Activated T-helper 1 cell treated with anti-CD3 and anti-CD28 coated beads, Interleukin-12 subunit alpha, Interleukin-12 subunit beta, Interleukin-2, Interleukin-4 antibody, amounts not matched to agents 30 ng/mL and 10 ng/mL and 1 ng/mL, durations not matched to agents 14 hours and 24 hours and 36 hours (primary cell): ENCODE data around the gene ANKRD22. TPM values are rescaled to one million over a fixed set of nuclear protein-coding genes. Genes with fewer than 3 reads are reported as not detected.
"Not testable (repeated sequence)": the region's sequence is repeated elsewhere in the genome, so short reads cannot be mapped to it uniquely, and the experiment has no call there.

Source experiments
- DNase-seq: peaks from one replicate; pipeline ENCODE4 v3.0.0; 2021; ENCODE audit warnings: low spot score
- H3K27ac Mint-ChIP-seq: one replicate; pipeline ENCODE4 v1.8.0; 2021; ENCODE audit warnings: mild to moderate bottlenecking, mixed read lengths
- H3K27me3 Mint-ChIP-seq: one replicate; pipeline ENCODE4 v1.8.0; 2022; ENCODE audit warnings: mild to moderate bottlenecking, moderate library complexity, mixed read lengths; ENCODE audit not compliant: insufficient read depth
- H3K36me3 Mint-ChIP-seq: one replicate; pipeline ENCODE4 v1.8.0; 2021; ENCODE audit warnings: low read depth, mixed read lengths
- H3K4me1 Mint-ChIP-seq: one replicate; pipeline ENCODE4 v1.8.0; 2021; ENCODE audit warnings: low read depth, mixed read lengths
- H3K4me3 Mint-ChIP-seq: one replicate; pipeline ENCODE4 v1.8.0; 2021; ENCODE audit warnings: mild to moderate bottlenecking, moderate library complexity, mixed read lengths
- H3K9me3 Mint-ChIP-seq: one replicate; pipeline ENCODE4 v1.8.0; 2021; ENCODE audit warnings: mixed read lengths
- intact Hi-C: fragments of 100-400 bp; cut with micrococcal nuclease; formaldehyde crosslinking; loops from one replicate; pipeline ENCODE4 v1.15.1; 2024
- total RNA-seq: library from RNA; stranded (reverse); gene quantifications from 2 replicates; pipeline ENCODE4 v1.2.3, GENCODE V29; 2022

ANKRD22 gene
- total RNA-seq, 1 donor from 2014 or later, result 0.16 TPM

DNA sequence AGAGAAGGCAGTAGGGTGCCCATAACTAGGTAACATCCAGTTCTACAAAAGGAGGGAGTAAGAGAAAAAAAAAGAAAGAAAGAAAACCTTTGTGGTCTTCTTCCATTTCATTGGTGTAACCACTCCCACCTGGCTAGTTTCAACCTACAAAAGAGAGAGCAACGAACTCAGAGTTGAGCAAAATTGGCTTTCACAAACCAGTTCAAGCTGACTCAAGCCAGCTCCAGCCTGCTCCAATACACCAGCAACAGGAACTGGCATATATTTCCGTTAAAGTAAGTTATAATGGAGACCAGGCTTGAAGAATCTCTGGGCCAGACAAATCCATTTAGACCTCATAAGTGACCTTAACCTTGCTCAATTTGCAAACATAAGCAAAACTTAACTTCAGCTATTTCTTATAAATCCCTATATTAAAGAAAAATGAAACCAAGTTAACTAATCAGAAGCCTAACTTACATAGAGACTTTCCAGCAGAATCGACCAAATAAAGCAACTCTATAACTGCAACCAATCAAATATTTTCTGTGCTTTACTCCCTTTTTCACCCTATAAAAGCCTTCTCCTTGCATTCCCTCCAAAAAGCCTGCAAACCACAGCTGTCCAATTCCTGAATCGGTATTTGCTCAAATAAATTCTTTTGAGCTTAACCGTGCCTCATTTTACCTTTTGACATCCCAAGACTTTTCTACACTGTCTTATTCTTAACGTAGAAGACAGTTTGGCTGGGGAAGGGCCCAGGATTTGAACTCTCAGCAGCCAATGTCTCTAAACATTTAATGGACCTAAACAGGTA, 10.1 kb downstream of the ANKRD22 start:
- DNase-seq, result no peak

GRCh38 chr10:88840881-88841280, 10.8 kb downstream of the ANKRD22 start:
- DNase-seq, result no peak
- peaks cover 9% of the 10 kb centered on the region for H3K27me3 Mint-ChIP-seq
- no peak overlapping the region for H3K4me3 Mint-ChIP-seq
- H3K36me3 Mint-ChIP-seq, result no peaks in the 10 kb centered on the region
- H3K9me3 Mint-ChIP-seq, result no peaks in the 10 kb centered on the region
- intact Hi-C loops, result no loop called here
- no peak overlapping the region for H3K27ac Mint-ChIP-seq
- peaks cover 10% of the 10 kb centered on the region for H3K4me1 Mint-ChIP-seq

More for the DNA sequence above, 10.1 kb downstream of the ANKRD22 start:
- Mint-ChIP-seq H3K4me3 (no peak overlapping the region), H3K27ac (no peak overlapping the region), H3K27me3 (peaks cover 9% of the 10 kb centered on the region), H3K9me3 (no peaks in the 10 kb centered on the region), H3K4me1 (peaks cover 10% of the 10 kb centered on the region), H3K36me3 (no peaks in the 10 kb centered on the region)
- intact Hi-C loops, result no loop called here

DNA sequence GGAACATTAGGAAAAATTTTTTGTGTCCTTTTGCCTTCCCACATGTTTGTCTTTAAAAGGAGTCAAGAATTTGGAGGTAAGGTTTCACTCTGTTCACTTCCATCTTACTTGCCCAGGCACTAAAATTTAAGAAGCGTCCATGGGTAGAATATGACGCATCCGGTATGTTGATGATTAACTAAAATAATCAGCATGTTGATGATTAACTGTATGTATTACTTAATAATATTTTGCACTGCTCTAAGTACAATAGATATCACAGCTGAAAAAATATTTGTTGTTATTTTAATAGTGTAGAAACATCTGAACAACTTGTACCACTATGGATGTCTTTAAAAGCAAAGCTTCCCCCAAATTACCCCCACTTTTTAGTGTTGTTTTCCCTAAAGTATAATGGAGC, 11.5 kb downstream of the ANKRD22 start:
- Mint-ChIP-seq H3K4me3 (no peak overlapping the region), H3K36me3 (no peaks in the 10 kb centered on the region), H3K4me1 (peaks cover 10% of the 10 kb centered on the region), H3K27me3 (peaks cover 9% of the 10 kb centered on the region), H3K9me3 (no peaks in the 10 kb centered on the region), H3K27ac (no peak overlapping the region)
- DNase-seq, result no peak
- intact Hi-C loops, result no loop called here

DNA sequence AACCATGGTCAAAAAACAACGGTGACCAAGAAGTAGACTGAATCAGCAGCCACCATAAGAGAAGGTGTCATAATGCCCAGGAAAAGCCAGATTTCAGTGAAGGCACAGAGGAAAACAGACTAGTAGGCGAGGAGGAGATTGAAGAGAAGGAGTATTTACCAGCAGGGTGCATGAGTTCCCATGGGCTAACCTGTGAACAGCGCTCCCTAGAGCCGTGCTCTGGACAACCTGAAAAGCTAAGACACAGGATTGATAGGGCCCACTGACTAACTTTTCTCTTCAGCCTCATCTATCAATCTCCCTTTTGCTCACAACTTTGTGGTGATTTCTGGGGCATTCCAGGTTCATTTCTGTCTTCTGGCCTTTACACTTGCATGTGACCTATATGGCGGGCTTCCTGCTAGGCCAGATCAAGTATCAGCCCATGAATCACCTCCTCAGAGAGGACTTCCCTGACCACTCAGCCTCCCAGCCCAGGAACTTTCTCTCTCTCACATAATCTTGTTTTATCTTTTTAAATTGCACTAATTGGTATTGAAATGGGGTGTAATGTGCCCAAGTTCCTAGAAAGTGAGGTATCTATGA, 12.8 kb downstream of the ANKRD22 start:
- Mint-ChIP-seq H3K4me1 (peaks cover 13% of the 10 kb centered on the region), H3K27me3 (peaks cover 7% of the 10 kb centered on the region), H3K36me3 (no peaks in the 10 kb centered on the region), H3K9me3 (no peaks in the 10 kb centered on the region), H3K4me3 (no peak overlapping the region), H3K27ac (no peak overlapping the region)
- intact Hi-C loops, result no loop called here
- DNase-seq, result no peak

- H3K36me3 Mint-ChIP-seq, DNase-seq, H3K9me3 Mint-ChIP-seq, intact Hi-C loops, H3K27ac Mint-ChIP-seq, H3K27me3 Mint-ChIP-seq, H3K4me3 Mint-ChIP-seq: not testable (repeated sequence)
- peaks cover 25% of the 10 kb centered on the region for H3K4me1 Mint-ChIP-seq
These were observed 14.0 kb downstream of the ANKRD22 start for GRCh38 chr10:88837632-88838031.

GRCh38 chr10:88835910-88836221, 15.8 kb downstream of the ANKRD22 start:
- Mint-ChIP-seq H3K4me3 (no peak overlapping the region), H3K9me3 (no peaks in the 10 kb centered on the region), H3K36me3 (no peaks in the 10 kb centered on the region), H3K4me1 (peaks cover 29% of the 10 kb centered on the region), H3K27me3 (no peaks in the 10 kb centered on the region), H3K27ac (no peak overlapping the region)
- intact Hi-C loops, result loop anchor here (1.0 to 2.0 kb wide), 8 partner anchors 11 to 375 kb away; partner anchors contain the start of genes FAS and STAMBPL1
- DNase-seq, result no peak

DNA sequence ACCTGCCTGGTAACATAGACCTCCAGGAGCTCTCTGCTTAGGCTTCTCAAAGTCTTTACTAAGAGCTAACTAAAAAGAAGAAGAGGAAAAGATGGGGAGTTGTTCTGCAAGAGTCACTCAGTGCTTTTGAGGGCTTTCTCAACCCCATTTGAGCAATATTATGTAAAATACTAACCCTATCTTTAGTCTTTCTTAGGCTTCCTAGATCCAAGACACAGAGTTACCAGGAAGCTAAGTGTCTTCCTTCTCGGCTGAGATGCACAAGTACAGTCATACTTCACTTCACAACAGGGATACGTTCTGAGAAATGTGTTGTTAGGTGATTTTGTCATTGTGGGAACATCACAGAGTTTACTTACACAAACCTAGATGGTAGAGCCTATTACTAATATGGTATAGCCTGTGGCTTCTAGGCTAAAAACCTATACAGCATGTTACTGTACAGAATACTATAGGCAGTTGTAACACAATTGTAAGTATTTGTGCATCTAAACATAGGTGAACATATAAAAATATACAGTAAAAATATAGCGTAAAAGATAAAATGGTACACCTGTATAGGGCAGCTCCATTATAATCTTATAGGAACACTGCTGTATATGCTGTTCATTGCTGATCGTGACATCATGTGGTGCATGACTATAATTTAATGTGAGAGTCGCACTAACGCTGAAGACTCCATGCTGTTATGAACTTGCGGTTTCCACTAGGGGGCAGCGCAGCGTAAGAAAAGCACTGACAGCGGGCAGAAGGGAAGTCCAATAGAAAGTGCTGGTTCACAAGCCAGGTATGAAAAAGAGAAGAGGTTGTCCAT, 16.3 kb downstream of the ANKRD22 start:
- Mint-ChIP-seq H3K9me3 (no peaks in the 10 kb centered on the region), H3K27me3 (no peaks in the 10 kb centered on the region), H3K27ac (no peak overlapping the region), H3K4me3 (no peak overlapping the region), H3K36me3 (no peaks in the 10 kb centered on the region), H3K4me1 (peaks cover 33% of the 10 kb centered on the region)
- intact Hi-C loops, result loop anchor here (1.0 to 2.0 kb wide), 8 partner anchors 10 to 375 kb away; partner anchors contain the start of genes FAS and STAMBPL1
- DNase-seq, result peak; percentile 81

DNA sequence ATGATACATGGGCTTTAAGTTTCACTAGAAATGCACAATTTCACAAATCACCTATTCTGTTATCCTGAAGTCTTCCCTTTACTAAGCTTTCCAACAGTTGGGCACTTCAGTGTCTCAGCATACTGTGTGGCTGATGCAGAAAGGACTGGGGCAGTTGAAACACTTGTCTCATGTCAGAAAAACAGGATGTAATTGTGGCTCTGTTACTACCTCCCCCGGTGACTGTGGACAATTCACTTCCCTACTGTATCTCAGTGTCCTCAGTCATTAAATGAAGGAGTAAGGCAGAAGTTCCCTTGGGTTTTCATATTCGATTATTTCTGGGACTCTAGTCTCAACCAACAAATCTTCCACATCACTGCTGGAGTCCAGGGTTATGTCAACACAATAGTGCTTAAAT, 17.9 kb downstream of the ANKRD22 start:
- Mint-ChIP-seq H3K9me3 (no peaks in the 10 kb centered on the region), H3K4me1 (peaks cover 42% of the 10 kb centered on the region), H3K4me3 (peak overlapping the region; percentile 48), H3K27ac (peak overlapping the region; percentile 71), H3K36me3 (no peaks in the 10 kb centered on the region), H3K27me3 (no peaks in the 10 kb centered on the region)
- DNase-seq, result no peak
- intact Hi-C loops, result loop anchor here (2.0 kb wide), 2 partner anchors 157 to 377 kb away; partner anchors contain the start of gene FAS

DNA sequence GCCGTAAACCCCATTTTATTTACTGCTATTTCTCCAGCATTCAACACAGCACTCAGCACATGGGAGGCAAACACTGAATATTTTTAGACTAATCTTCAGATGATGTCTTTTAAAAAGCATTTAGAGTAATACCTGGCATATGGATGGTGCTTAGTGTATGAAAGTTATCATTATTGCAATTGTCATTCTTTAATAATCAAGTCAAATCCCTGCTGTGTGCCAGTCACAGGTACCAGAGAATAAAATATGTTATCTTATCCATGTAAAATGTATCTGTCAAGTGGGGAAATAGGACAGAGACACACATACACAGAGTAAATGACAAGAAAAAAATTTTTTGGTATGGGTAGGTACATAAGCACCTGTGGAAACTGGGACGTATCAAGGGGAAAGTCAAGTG, 18.5 kb downstream of the ANKRD22 start:
- Mint-ChIP-seq H3K36me3 (no peaks in the 10 kb centered on the region), H3K27ac (no peak overlapping the region), H3K27me3 (no peaks in the 10 kb centered on the region), H3K4me3 (no peak overlapping the region), H3K4me1 (peaks cover 48% of the 10 kb centered on the region), H3K9me3 (no peaks in the 10 kb centered on the region)
- DNase-seq, result no peak
- intact Hi-C loops, result no loop called here

GRCh38 chr10:88832376-88832775, 19.3 kb downstream of the ANKRD22 start:
- H3K27me3 Mint-ChIP-seq, result no peaks in the 10 kb centered on the region
- no peaks in the 10 kb centered on the region for H3K9me3 Mint-ChIP-seq
- H3K4me3 Mint-ChIP-seq, result no peak overlapping the region
- no peaks in the 10 kb centered on the region for H3K36me3 Mint-ChIP-seq
- DNase-seq, result no peak
- intact Hi-C loops, result no loop called here
- H3K27ac Mint-ChIP-seq, result no peak overlapping the region
- H3K4me1 Mint-ChIP-seq, result peaks cover 54% of the 10 kb centered on the region

GRCh38 chr10:88831709-88832108, 19.9 kb downstream of the ANKRD22 start:
- Mint-ChIP-seq H3K4me3 (no peak overlapping the region), H3K27me3 (no peaks in the 10 kb centered on the region), H3K9me3 (no peaks in the 10 kb centered on the region), H3K4me1 (peaks cover 61% of the 10 kb centered on the region), H3K36me3 (no peaks in the 10 kb centered on the region), H3K27ac (no peak overlapping the region)
- DNase-seq, result peak; percentile 26
- intact Hi-C loops, result no loop called here

GRCh38 chr10:88830643-88831268, 20.9 kb downstream of the ANKRD22 start:
- H3K36me3 Mint-ChIP-seq, result peaks cover 5% of the 10 kb centered on the region
- H3K9me3 Mint-ChIP-seq, result no peaks in the 10 kb centered on the region
- intact Hi-C loops, result no loop called here
- H3K4me3 Mint-ChIP-seq, result no peak overlapping the region
- DNase-seq, result no peak
- no peak overlapping the region for H3K27ac Mint-ChIP-seq
- peaks cover 70% of the 10 kb centered on the region for H3K4me1 Mint-ChIP-seq
- H3K27me3 Mint-ChIP-seq, result no peaks in the 10 kb centered on the region
